Measurements from ENCODE around the gene DCXR.

GRCh38 chr17:82037889-82038195 lies 345 bp upstream of the DCXR start:
- no peak for TF ChIP-seq CTCF (conservative IDR thresholded peaks at IDR 0.05; ENCODE audit: low read depth in 2 of 2)
- TF ChIP-seq EZH2 (IDR thresholded peaks at IDR 0.05; ENCODE audit: low read depth, unreplicated experiment), result no peak

Data from GM23338 (cell line).